Right forelimb (tissue), 1 donor: Measurements from ENCODE around the gene PRSS50.
"Not testable (repeated sequence)": the region's sequence is repeated elsewhere in the genome, so short reads cannot be mapped to it uniquely, and the experiment has no call there.

ENCODE experiments used
- DNase-seq: peaks from one replicate; pipeline ENCODE4 v3.0.0-alpha.2; 2018

The PRSS50 gene, protein sequence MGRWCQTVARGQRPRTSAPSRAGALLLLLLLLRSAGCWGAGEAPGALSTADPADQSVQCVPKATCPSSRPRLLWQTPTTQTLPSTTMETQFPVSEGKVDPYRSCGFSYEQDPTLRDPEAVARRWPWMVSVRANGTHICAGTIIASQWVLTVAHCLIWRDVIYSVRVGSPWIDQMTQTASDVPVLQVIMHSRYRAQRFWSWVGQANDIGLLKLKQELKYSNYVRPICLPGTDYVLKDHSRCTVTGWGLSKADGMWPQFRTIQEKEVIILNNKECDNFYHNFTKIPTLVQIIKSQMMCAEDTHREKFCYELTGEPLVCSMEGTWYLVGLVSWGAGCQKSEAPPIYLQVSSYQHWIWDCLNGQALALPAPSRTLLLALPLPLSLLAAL

DNA sequence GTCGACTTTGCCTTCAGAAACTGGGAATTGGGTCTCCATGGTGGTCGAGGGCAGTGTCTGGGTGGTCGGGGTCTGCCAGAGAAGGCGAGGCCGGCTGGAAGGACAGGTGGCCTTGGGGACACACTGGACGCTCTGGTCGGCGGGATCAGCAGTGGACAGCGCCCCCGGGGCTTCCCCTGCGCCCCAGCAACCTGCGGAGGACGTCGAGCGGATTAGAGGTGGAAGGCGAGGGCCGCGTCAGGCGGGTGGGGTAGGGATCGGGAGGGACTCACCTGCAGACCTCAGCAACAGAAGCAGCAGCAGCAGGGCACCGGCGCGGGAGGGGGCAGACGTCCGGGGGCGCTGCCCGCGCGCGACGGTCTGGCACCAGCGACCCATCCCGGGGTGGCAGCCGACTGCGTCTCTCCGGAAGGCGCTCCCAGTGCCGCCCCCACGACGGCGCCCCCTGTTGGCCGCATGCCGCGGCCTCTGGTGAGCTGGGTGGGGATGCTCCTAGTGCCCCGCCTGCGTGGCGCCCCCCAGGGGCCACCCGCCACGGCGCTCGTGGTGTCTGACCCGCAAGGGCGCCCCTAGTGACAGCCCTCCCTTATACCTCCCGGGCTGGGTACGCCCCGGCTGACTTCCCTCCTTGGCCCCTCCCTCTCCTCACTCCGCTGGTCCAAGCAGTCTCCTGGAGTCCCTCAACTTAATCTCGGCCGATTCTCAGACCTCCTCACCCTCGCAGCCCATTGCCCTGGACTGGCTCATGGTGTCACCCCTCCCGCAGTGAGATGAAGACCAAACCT is at the start of gene PRSS50:
Gene PRSS50 (minus strand): TSS at position 423 of the 785 bp plus-strand sequence. CDS start 45 bp downstream, at position 378.
- DNase-seq, result no peak

DNA sequence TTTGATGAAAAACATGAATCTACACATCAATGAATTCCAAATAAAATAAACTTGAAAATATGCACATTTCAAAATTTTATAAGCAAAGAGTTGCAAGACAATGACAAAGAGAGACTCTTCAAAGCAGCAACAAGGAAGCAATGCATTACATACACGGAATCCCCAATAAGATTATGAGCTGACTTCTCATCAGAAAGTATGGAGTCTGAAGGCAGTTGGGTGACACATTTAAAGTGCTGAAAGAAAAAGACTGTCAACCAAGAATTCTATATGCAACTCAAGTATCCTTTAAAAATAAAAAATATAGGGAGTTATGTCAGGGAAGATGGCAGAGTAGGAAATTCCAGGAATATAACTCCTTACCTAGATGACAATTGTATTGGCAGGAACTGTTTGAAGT is 46.5 kb upstream of the PRSS50 start:
- DNase-seq, result no peak

- no peak for DNase-seq
These were observed 45.5 kb upstream of the PRSS50 start for GRCh38 chr3:46763178-46763577.

DNA sequence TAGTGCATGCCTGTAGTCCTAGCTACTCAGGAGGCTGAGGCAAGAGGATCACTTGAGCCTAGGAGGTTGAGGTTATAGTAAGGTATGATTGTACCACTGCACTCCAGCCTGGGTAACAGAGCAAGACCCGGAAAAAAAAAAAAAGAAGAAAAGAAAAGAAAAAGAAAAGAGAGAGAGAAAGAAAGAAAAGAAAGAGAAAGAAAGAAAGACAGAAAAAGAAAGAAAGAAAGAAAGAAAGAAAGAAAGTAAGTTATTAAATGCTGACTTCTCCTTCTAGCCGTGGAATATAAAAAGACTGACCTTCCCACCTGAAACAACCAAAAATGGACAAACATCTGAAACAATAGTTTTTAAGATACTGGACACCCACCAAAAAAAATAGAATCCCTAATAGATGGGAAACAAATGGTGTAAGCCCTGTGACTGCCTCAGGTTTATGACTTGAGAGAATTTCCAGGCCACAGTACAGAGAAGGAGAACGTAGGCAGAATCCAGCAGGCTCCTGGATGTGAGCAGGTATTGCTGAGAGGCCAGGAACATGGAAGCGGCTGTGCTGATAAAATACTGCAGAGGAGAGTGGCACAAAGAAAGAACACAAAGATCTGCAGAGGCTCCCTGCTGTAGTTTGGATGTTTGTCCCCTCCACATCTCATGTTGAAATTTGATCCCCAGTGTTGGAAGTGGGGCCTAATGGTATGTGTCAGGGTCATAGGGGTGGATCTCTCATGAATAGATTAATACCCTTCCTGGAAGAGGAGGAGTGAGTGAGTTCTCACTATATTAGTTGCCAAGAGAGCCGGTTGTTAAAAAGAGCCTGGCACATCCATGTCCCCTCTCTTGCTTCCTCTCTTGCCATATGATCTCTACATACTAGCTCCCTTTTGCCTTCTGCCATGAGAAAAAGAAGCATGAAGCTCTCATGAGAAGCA is 41.8 kb upstream of the PRSS50 start:
- no peak for DNase-seq

GRCh38 chr3:46756642-46757041 is 39.0 kb upstream of the PRSS50 start:
- DNase-seq, result no peak

- no peak for DNase-seq
These were observed 38.0 kb upstream of the PRSS50 start for GRCh38 chr3:46755646-46756045.

DNA sequence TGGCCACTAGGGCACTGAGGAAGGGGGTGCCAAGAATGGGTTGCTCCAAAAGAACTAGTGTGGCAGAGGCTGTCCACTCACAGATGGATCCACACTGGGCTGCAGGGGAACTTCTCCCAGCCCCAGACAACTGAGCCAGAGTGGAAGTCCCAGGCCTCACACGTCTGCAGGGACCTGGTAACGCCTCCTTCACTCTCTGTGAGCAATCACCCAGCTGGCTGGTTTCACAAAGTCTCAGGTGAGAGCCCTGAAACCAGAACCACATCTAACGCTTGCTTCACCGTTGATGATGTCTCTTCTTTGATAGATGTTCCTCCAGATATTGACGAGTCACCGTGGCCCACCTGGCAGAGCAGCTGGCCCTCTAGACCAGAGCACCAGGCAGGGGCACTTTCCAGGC is 35.5 kb upstream of the PRSS50 start:
- not testable (repeated sequence) for DNase-seq

- DNase-seq, result no peak
These were observed 32.9 kb upstream of the PRSS50 start for GRCh38 chr3:46750555-46751038.

GRCh38 chr3:46749129-46749528 is 31.5 kb upstream of the PRSS50 start:
- DNase-seq, result no peak

DNA sequence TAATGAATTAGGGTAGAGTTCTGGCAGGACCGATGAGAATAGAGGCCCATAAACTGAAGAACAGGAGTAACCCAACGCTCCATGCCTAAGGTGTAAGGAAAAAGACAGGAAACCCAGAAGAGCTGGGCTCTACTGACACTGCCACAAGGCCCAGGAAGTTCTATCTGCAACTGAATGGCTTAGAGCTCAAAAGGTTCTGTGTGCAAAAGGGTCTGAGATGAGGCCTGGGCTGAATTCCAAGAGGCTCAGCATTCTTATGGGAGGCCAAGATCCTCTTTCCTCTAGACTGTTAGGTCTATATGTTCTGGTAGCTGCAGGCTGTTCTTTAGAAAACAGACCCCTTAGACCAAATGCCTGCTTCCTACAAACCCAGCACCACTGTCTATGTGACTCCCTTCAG is 30.5 kb upstream of the PRSS50 start:
- DNase-seq, result no peak

DNA sequence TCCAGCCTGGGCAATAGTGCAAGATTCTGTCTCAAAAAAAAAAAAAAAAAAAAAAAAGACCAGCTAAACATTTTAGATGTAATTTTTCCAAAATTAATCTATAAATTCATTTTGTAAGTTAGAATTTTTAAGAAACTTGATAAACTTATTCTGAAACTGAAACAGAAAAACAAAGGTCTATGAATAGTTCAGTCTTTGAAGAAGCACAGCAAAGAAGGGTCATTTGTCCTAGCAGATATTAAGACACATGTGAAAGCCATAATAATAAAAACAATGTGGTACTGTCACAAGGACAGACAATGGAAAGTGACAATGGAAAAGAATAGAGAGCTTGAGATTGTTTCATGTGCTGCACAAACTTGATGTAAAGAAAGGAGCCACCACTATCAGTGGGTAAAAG is 29.0 kb upstream of the PRSS50 start:
- no peak for DNase-seq

DNA sequence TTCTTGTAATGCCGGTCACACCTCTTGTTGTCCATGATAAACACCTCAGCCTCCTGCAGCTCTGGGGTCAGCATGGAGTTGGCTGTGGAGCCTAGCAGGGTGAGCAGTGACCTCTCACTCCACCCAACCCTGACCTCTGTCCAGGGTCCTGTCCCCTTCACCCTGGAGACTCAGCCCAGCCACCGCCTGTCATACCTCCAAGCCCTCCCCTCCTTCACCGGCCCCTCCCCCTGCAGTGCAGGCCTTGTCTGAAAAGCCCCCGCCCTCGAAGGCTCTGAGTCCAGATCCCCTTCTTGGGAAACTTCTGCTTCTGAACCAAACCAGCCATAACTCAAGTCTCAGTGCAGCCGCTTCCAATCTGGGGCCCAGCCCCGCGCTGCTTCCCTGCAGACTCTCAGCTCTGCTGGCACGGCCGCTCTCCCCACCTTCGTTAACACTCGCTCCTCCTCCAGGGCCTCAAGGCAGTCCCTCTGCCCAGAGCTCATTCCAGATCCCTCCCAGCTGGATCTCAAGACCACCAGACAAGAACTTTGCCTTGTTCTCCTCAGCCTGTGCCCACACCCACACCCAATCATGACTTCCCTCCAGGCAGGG is 25.4 kb upstream of the PRSS50 start:
- no peak for DNase-seq

GRCh38 chr3:46739565-46739964 is 21.9 kb upstream of the PRSS50 start:
- DNase-seq, result not testable (repeated sequence)

GRCh38 chr3:46737329-46737731 is 19.7 kb upstream of the PRSS50 start:
- DNase-seq, result no peak

DNA sequence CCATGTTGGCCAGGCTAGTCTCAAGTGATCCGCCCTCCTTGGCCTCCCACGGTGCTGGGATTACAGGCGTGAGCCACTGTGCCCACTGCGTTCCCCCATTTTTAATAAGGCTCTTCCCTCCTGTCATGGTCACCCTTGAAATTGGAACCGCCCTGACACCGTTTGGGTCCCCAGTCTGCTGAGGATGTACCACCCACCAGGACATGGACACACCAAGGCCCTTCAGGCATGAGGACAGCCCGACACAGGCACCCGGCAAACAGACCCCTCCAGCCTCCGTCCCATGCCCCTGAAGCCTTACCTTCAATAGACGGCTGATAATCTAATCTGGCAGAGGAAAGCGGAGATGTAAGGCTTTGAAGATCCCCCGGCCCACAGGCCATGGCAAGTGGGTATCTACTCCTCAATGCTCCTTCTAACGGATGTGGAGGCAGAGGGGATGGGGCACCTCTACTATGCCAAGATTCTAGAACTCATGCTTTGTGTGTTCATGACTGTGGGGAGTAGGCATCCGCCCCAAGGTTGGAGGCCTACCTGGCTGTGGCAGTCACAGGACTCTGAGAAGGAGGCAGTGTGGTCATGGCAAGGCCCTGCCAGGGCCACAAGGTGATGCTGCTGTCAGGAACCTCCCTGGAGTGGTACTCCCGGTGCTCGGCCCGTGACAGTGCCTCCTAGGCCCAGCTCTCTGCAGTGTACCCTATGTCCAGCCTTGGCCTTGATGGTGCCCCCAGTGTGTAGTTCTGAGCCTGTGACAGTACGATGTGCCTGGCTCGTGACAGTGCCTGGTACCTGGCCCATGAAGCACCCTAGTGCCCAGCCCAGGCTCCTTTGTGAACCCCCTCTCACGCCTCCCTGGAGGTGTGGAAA is 18.6 kb upstream of the PRSS50 start:
- no peak for DNase-seq

DNA sequence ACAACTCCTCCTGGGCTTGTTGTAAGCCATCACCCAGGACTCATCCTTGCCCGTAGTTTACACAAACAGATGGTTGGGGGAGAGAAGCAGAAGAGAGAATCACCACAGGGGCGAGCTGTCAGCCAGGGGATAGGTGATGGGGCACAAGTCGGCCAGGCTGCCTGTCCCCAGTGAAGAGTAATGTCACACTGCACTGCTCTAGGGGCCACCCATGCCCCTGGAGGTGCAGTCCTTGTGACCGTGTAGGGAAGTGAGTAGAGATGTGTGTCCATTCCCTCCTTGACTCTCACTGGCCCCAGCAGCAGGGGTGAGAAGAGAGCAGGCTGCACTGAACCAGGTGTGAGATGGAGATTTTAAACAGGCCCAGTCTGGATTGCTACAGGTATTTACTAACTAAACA is 17.1 kb upstream of the PRSS50 start:
- DNase-seq, result no peak

DNA sequence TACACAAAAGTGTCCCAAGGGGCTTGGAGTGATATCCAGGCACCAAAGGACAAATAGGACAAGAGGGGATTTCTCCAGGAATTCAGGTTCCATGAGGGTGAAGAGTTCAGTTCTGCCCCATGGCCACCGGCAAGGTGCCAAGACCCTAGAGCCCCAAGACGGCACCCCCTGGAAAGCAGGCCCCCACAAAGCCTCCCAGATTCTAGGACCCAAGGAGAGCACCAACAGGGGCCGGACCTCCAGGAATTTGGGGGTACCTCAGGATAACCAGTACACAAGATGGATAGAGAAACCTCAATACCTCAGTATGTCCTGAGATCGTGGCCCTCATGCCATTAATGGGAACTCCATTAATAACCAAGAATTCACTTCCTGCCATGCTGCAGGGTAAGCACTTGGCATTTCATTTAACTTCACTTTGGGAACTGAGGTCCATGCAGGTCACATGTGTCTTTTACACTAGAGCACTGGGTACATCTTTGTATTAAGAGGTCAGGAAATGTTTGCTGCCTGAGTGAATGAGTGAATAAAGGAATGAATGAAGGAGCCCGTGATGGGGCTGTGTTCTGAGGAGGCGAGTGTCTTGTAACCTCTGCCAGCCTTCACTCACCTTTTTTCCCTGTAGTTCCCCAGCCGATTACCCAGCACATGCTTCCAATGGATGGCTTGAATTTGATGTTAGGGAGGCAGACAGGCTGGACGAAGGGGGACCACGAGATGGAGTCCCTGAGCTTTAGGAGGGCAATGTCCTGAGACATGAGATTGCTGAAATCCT is 15.5 kb upstream of the PRSS50 start:
- no peak for DNase-seq

DNA sequence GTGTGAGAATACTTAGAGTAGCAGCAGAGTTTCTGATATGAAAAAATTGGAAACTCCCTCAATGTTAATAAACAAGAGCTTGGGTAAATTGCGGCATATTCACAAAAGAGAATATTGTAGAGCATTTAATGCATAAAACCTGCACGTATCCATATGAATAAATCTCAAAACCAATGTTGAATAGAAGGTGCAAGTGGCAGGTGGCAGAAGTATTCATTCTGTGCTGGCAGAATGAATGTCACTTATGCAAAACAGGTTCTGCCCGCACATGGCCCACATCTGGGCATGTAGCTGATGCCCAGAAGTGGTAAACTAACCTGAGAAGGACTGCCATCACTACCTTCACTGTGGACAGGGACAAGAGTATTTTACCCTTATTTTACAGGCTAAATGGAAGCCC is 14.1 kb upstream of the PRSS50 start:
- no peak for DNase-seq

- no peak for DNase-seq
These were observed 13.2 kb upstream of the PRSS50 start for GRCh38 chr3:46730819-46731218.

DNA sequence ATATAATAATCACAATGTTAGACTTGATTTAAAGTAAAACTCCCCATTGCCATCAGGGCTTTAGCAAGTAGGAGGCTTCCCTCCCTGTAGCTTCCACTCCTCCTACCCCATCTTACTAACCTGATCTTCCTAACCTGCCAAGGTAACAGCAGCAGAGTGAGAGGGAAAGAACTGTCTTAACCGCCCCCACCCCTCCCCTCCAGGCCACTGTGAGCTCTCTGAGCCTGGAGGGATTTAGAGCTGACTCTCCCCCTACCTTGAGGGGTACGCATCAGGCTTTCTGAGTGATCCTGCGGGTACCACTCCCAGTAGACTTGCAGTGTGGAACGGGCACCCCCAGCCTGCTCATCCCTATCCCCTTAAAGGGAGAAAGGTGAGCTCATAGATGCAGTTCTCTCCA is 11.4 kb upstream of the PRSS50 start:
- peak; percentile 17 for DNase-seq
